ENCODE measurements around the gene NCOA3.

DNA sequence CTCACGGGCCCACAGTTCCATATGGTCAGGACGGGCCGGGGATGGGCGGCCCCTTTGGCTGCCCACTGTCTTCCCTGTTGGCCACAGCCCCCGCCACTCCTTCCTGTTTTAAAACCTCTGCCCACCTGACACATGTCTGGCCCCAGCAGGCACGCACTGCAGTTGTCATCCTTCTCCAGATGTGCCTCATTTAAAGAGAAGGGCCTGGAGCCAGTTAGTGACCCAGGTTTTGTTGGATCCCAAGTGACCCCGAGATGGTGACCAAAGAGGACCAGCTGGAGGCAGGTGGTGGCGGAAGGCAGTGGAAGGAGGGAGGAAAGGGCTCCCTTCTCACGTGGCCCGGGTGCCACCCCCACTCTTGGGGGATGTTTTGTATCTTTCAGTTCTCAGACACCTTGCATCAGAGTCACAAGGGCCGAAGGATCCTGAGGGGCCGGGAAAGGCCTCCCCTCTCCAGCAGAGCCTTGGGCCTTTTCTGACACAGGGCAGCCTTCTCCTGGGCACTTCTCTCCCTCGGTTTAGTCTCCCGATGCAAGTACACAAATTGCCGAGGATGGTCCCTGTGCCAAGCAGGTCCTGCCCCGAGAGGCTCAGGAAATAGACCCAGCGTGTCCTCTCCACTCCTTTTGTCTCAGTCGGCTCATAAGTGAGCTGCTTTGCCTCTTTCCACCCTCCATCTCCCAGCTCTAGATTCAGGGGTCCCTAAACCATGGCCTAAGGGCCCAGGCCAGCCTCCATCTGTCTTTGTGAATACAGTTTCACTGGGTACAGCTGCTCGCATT is 166.0 kb downstream of the NCOA3 start:
- no peak for TF ChIP-seq CTCF (IDR thresholded peaks at IDR 0.05)
- no peak for TF ChIP-seq POLR2A (IDR thresholded peaks at IDR 0.05)
